IPS-11a (cell line): Measurements from ENCODE around the gene TSPAN6.

Source experiments
- H3K4me3 ChIP-seq: one replicate; pipeline ENCODE4 v1.5.1; 2013; ENCODE audit warnings: low read depth, low read length, control low read depth

TSPAN6 gene

DNA sequence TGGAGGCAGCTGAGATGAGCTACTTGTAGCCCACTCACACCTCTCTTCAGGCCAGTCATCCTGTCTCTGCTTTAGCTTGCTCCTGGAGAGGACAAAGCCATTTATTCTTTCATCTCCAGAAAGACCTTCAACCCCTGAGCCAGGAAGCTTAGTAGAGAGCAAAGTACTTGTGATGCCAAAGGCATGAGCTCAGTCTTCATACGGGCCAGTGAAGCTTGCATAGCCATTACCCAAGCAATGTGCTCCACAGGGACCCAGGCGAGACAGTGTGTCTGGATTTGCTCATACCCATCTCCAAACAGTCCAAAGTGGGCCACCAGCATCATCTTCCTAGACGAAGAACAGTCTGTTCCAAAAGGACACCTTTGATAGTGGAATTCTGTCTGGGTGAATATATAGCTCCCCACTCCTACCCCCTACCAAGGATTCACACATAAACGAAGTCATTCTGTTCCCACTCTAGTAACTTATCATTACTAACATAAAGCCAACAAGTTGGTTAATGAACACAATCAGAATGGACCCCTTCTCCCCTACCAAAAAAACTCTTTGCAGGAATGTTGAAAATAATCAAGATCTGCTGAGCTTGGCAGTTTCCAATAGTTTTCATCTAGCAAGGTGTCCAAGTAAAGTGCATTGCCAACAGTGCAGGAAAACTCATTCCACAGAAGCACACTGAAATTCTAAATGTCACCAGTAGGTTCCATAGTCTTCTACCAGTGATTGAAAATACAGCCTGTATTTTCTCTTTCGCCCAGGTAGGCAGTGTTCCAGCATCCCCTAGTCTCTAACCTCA lies 45.2 kb downstream of the TSPAN6 start:
- H3K4me3 ChIP-seq: no peak overlapping the region

DNA sequence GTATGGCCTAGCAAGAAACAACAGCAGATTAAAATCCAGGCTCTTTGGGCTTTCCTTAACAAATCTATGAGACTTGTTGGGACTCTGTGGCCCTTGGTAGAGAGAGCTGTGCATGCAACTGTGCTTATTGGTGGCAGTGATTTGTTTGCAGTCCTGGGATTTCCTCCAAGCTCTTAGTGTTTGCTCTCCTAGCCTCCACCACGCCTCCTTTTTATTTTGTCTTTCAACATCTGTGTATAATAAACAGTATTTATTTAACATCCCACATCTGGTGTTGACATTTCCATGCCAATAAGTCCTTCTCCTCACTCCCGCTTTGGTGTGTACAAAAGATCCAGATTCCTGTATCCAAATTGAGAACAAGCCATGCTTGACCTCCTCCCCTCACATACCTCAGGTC lies 48.7 kb downstream of the TSPAN6 start:
- no peak overlapping the region for H3K4me3 ChIP-seq

DNA sequence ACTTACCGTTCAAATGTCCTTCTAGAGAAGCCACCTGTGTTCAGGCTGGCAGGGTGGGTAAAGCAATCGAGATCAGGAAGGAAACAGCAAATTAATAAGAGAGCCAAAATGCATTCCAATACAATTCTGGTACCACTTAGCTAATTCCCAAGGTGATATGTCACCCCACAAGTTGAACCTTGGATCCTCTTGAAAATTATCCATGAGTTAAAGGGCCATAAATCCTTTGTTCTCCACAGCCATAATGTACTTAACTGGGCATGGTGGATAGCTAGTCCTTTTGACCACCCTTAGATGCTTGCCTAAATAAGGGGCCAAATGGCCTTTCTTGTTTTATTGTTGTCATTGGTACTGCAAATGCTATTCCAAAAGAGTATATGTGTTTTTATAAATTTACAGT lies 49.9 kb downstream of the TSPAN6 start:
- no peak overlapping the region for H3K4me3 ChIP-seq

DNA sequence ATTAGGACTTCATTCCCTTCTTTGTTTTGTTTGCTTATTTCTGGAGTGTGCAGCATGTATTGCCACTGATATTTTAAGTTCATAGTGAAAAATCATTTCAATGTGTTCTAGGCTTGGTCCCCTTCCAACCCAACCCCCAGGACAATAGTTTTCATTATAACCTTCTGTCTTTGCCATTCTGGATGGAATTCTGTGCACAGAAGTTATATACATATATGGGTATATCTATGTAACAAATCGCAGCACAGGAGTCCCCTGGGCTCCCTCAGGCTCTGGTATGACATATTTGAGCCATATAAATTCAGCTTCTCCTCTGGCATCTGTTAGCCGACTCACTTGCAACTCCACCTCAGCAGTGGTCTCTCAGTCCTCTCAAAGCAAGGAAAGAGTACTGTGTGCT lies 52.0 kb downstream of the TSPAN6 start, which contains the start of gene TNMD:
Gene TNMD (plus strand): TSS at position 326 of the 400 bp plus-strand sequence. CDS start 83 bp downstream, outside the sequence.
- H3K4me3 ChIP-seq: no peak within 1 kb of the TSS
